Middle frontal gyrus (tissue), 1 donor: ENCODE measurements around the gene GRID1.
"Not testable (repeated sequence)": the region's sequence is repeated elsewhere in the genome, so short reads cannot be mapped to it uniquely, and the experiment has no call there.

ENCODE experiments used
- DNase-seq: peaks from one replicate; pipeline ENCODE4 v3.0.0-alpha.2; 2015; ENCODE audit warnings: low spot score; ENCODE audit errors: extremely low spot score

Gene GRID1

DNA sequence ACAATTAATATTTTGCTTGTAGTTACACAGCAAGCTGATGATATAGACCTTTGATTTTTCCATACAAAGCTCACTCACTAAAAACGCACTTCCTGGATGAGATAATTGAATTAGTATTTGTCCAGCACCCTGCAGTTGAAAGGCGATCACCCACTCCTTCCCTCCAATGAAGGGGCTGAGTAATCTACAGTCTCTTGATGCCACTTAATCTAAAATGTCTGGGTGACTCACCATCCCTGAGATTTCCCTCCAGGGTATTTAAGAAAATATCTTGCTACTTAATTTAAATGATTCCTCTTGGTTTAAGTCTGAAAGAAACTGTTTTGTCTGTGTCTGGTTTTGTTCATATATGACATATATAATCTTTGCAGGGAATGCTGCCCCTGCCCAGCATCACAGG, 515.3 kb downstream of the GRID1 start:
- DNase-seq = no peak

DNA sequence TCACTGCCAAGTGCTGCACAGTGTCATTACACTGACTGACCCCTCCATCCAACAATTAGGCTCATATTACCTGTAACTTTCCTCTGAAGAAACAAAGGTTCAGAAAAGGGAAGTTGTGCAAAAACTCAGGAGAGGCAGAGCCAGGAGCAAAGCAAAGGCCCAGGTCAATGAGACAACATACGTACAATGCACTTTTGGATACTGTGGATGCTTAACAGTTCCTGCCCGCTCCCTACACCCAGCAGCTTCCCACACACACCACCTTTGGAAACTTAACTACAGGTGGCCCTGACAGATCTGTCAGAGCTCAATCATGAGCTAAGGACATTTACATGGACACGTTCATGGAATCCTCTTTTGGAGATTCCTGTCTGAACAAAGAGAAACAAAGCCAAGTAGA, 515.9 kb downstream of the GRID1 start:
- DNase-seq = no peak

DNA sequence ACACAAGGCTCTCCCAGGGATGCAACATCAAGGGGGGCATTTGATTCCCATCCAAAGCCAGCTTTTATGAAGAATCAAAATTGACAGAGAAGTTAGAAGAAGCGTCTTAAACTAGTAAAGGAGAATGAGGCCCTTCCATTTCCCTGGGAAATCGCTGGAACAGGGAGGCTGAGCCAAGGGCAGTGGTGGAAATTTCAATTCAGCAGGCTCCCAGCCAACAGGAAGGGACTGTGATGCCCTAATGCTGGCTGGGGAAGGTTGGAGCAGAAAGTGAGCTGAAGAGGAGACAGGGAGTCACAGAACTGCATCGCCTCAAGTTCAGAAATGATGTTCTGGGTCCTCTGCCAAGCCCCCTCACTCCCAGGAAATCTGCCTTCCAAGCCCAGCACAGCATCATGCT, 517.3 kb downstream of the GRID1 start:
- no peak for DNase-seq

GRCh38 chr10:85848756-85849155, 517.8 kb downstream of the GRID1 start:
- no peak for DNase-seq

- DNase-seq = no peak
Observed at GRCh38 chr10:85847085-85847484, 519.5 kb downstream of the GRID1 start.

DNA sequence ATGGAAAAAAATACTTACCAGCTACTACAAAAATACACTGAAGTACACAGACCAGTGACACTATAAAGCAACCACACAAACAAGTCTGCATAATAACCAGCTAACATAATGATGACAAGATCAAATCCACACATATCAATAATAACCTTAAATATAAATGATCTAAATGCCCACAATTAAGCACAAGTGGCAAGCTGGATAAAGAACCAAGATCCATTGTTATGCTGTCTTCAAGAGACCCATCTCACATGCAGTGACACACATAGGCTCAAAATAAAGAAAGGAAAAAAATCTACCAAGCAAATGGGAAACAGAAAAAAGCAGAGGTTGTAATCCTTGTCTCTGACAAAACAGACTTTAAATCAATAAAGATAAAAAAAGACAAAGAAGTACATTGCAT, 527.9 kb downstream of the GRID1 start:
- DNase-seq = not testable (repeated sequence)

DNA sequence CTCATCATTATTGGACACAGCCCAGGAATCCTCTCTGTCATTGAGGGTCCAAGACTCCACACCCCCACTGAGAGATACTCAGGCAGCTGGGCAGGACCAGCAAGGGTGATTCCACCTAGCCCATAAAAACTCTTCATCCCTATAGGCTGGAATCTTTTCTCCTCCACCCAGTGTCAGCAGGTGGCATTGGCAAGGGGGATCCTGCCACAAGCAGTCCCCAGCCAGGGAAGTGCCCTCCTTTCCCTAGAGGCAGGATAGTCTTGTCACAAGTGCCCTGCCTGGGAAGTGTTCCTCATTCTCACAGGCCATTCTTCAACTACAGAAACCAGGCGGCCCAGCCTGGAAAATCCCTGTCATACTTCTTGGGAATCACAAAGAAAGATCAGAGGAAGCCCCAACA, 533.6 kb downstream of the GRID1 start:
- DNase-seq = no peak

- DNase-seq = no peak
Observed at GRCh38 chr10:85831422-85831821, 535.2 kb downstream of the GRID1 start.

GRCh38 chr10:85826377-85826776, 540.2 kb downstream of the GRID1 start:
- DNase-seq = no peak

GRCh38 chr10:85811405-85811804, 555.2 kb downstream of the GRID1 start:
- no peak for DNase-seq

DNA sequence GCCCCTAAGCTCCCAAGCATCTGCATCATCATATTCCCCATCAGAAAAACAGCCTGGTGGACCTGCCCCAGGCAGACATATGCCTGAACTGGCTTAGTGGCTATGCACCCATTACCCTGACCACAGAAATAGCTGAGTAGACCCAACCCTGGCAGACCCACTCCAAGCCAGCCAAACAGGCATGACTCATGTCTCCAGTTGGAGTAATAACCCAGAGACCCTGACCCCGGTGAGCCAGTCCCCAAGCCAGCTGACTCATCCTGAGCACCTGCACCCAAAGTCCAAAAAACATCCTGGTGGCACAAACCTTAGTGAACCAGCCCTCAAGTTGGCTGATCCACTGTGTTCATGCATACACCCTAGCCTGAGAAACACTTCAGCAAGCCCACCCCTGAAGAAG, 555.9 kb downstream of the GRID1 start:
- DNase-seq = no peak

- DNase-seq = no peak
Observed at GRCh38 chr10:85795460-85795859, 571.1 kb downstream of the GRID1 start.

- DNase-seq = no peak
Observed at GRCh38 chr10:85794553-85794952, 572.0 kb downstream of the GRID1 start.

DNA sequence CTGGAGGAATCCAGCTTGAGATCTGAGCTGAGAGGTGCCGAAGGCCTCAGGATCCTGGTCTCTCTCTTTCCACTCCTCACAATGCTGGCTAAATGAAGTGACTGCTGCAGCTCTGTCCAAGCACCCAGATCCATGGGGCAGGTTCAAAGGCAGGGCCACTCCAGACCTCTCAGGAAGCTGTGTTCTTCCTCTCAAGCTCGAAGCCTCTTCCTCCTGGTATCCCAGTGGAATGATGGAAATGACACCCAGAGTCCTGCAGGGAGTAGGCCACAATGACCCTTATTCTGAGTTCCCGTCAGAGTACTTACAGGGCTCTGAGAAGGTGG, 574.1 kb downstream of the GRID1 start:
- no peak for DNase-seq

- peak; percentile 30 for DNase-seq
Observed at GRCh38 chr10:85791818-85792532, 574.6 kb downstream of the GRID1 start.

GRCh38 chr10:85789982-85790789, 576.4 kb downstream of the GRID1 start:
- no peak for DNase-seq

DNA sequence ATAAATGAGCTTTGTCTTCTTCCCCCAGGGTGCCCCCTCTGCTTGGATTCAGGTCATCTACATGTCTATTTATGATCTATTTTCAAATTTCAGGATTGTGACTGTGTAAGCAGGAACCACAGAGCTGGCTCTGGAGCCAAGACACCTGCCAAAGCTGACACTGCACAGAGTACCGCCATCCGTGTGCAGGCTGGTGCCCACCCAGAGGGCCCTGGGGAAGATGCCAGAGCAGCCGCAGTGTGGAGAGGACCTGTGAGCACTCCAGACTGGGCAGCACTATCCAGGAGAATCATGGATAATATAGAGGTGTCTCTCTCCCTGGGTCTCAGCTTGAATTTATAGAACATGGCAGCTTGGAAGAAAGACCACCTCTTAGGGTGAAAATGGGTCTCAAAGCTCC, 577.5 kb downstream of the GRID1 start:
- no peak for DNase-seq

DNA sequence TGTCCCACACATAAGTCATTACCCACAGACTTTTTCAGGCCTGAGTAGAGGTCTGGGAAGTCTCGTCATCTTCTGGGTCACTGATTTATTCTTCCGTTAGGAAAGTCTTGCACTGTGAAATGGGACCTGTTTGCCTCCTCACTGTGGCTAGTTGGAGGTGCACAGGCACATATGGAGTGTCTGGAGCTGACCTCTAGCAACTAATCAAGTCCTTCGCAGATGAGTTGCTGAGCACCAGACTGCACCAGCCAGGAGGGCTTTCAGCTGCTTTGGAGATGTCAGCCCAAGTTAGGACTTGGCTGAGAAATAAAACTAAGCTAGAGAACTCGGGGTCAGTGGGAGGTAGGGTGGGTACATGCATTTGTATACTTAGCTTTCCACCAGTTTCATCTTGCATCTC, 578.0 kb downstream of the GRID1 start:
- no peak for DNase-seq

DNA sequence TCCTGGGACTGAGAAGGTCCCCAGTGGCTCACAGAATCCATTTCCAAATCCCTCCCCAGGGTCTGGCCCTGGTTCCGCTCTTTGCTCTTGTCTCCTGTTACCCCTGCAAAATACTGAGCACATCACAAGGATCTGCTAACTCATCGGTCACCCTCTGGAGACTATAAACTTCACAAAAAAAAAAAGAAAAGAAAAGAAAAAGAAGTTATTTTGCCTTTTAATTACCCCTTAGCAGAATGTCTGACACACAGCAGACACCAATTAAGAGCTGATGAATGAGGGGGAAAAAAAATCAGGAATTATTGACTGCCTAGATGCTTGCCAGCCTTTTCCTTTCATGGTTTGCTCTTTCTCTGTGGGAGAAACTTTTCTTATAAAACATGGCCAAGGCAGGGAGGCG, 578.7 kb downstream of the GRID1 start:
- no peak for DNase-seq

DNA sequence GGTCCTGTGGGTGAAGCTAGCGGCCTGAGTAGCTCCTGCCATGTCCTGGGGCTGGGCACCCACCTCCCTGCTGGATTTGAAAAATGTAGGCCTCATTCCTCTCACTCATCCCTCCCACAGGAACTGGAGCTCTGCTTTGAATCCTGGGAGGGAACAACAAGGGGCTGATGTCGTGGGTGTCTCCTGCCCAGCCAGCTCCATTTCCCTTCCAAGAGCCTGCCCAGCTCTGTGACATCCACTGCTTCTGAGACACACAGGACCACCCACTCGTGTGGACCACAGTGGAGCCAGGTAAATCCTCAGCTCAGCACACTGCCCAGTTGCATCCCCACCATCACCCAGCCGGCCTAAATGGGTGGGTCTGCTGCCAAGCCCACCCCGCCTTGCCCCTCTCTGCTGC, 579.2 kb downstream of the GRID1 start:
- no peak for DNase-seq

GRCh38 chr10:85786401-85786899, 580.1 kb downstream of the GRID1 start:
- no peak for DNase-seq

DNA sequence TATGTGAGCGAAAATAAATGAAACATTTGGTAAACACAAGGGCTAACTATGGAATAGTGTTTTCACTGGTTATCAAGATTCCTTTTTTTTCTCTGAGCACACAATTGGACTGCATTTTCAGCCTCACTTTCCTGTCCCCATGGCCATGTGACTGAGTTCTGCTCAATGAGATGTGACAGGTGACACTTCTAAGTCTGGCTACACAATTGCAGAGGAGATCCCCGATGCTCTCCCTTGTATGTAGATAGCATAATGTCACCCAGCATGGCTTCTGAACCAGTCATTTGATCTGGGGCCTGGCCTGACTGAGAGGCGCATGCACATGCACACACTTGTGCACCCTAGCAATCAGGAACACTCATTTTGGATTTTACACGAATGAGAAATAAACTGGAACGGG, 581.8 kb downstream of the GRID1 start:
- no peak for DNase-seq

- DNase-seq = no peak
Observed at GRCh38 chr10:85781404-85781803, 585.2 kb downstream of the GRID1 start.
